Keratinocyte (primary cell): ENCODE data around the gene PDCD5. TPM values are rescaled to one million over a fixed set of nuclear protein-coding genes. Genes with fewer than 3 reads are reported as not detected.

Experiments
- DNase-seq: peaks from one replicate; pipeline ENCODE4 v3.0.0-alpha.2; 2011; ENCODE audit warnings: low read depth, missing footprints, low spot score
- FAIRE-seq: peaks from 2 replicates; lab custom pipeline; 2011; peaks lifted over from hg19 to GRCh38; lab: Jason Lieb, UNC
- H2AFZ ChIP-seq: 2 replicates; pipeline ENCODE4 v1.6.0; 2012; ENCODE audit warnings: low read length, control low read depth, inconsistent platforms; ENCODE audit not compliant: control insufficient read depth
- H3K27ac ChIP-seq: 2 replicates; pipeline ENCODE4 v1.5.1; 2011; ENCODE audit warnings: low read length; ENCODE audit not compliant: control insufficient read depth, insufficient read depth
- H3K27me3 ChIP-seq: 3 replicates; pipeline ENCODE4 v1.6.0; 2011; ENCODE audit warnings: low read length; ENCODE audit not compliant: control insufficient read depth, insufficient read depth; ENCODE audit errors: extremely low read depth
- H3K36me3 ChIP-seq, 2 experiments: 2 replicates in 1 of 2; 3 replicates in 1 of 2; pipeline ENCODE4 v1.5.1; 2011; ENCODE audit warnings: low read length in 2 of 2, mild to moderate bottlenecking in 1 of 2; ENCODE audit not compliant: control insufficient read depth in 2 of 2, insufficient read depth in 2 of 2; ENCODE audit errors: extremely low read depth in 1 of 2
- H3K4me1 ChIP-seq: 3 replicates; pipeline ENCODE4 v1.5.1; 2011; ENCODE audit warnings: low read length; ENCODE audit not compliant: control insufficient read depth, insufficient read depth; ENCODE audit errors: extremely low read depth
- H3K4me2 ChIP-seq: 3 replicates; pipeline ENCODE4 v1.6.0; 2011; ENCODE audit warnings: low read depth, low read length; ENCODE audit not compliant: control insufficient read depth, insufficient read depth; ENCODE audit errors: extremely low read depth
- H3K4me3 ChIP-seq, 3 experiments: fragments of 200-600 bp in 1 of 3; sonication (generic) in 1 of 3; 2 replicates in 2 of 3; 3 replicates in 1 of 3; pipeline ENCODE4 v1.5.1; 2011 to 2016; ENCODE audit warnings: low read length in 3 of 3, mild to moderate bottlenecking in 3 of 3, control low read depth in 2 of 3, inconsistent platforms in 1 of 3, low read depth in 1 of 3, mixed read lengths in 1 of 3, mixed run types in 1 of 3, moderate library complexity in 1 of 3; ENCODE audit not compliant: control insufficient read depth in 2 of 3, insufficient read depth in 2 of 3; ENCODE audit errors: extremely low read depth in 1 of 3
- H3K79me2 ChIP-seq: 2 replicates; pipeline ENCODE4 v1.6.0; 2012; ENCODE audit warnings: low read length; ENCODE audit not compliant: control insufficient read depth, insufficient read depth
- H3K9ac ChIP-seq: 3 replicates; pipeline ENCODE4 v1.6.0; 2011; ENCODE audit warnings: low read length; ENCODE audit not compliant: control insufficient read depth, insufficient read depth; ENCODE audit errors: extremely low read depth
- H3K9me1 ChIP-seq: 3 replicates; pipeline ENCODE4 v1.6.0; 2011; ENCODE audit warnings: low read length; ENCODE audit not compliant: control insufficient read depth, insufficient read depth; ENCODE audit errors: extremely low read depth
- H3K9me3 ChIP-seq: 2 replicates; pipeline ENCODE4 v1.5.1; 2012; ENCODE audit warnings: low read depth, low read length; ENCODE audit not compliant: control insufficient read depth
- H4K20me1 ChIP-seq: 3 replicates; pipeline ENCODE4 v1.6.0; 2011; ENCODE audit warnings: low read length; ENCODE audit not compliant: control insufficient read depth, insufficient read depth; ENCODE audit errors: extremely low read depth
- CTCF ChIP-seq, 3 experiments: IDR thresholded peaks in 1 of 3; conservative IDR thresholded peaks in 1 of 3; optimal IDR thresholded peaks in 1 of 3; 2 replicates in 2 of 3; 3 replicates in 1 of 3; pipeline versions ENCODE3 to v1.5.1; 2011; ENCODE audit warnings: low read length in 3 of 3, mild to moderate bottlenecking in 3 of 3, moderate library complexity in 2 of 3, control low read depth in 1 of 3, inconsistent platforms in 1 of 3; ENCODE audit not compliant: insufficient read depth in 2 of 3; ENCODE audit errors: extremely low read depth in 1 of 3
- EZH2 ChIP-seq: IDR thresholded peaks from one replicate; pipeline ENCODE4 v1.6.1; 2012; ENCODE audit warnings: inconsistent platforms, mild to moderate bottlenecking, low read length, moderate library complexity
- dilution Hi-C: fragments of 300-500 bp; cut with MboI; formaldehyde crosslinking; loops from one replicate; pipeline ENCODE4 v1.7.0; 2020; ENCODE audit warnings: low sequenced_read_pairs; ENCODE audit not compliant: extremely low pct_ligation_motif_present
- polyA plus RNA-seq, 5 experiments: library from polyadenylated mRNA; depleted of rRNA in 3 of 5; stranded (reverse) in 3 of 5; stranded (forward) in 1 of 5; unstranded in 1 of 5; fragments of >200 nt; gene quantifications; 1 replicate in 1 of 5; 2 replicates in 3 of 5; 3 replicates in 1 of 5; pipeline versions ENCODE4 v1.2.1 to v1.2.3, GENCODE V29; 2011 to 2012; ENCODE audit warnings: missing spikeins in 2 of 5, low read depth in 1 of 5, low replicate concordance in 1 of 5

The PDCD5 gene
- polyA plus RNA-seq, 1 donor (not counting 4 experiments of a cell fraction or from before 2014, with no cell fraction given), result 177 TPM

- DNase-seq (no peak), FAIRE-seq (no peak)
- Histone ChIP-seq H3K27me3 (no peaks in the 10 kb centered on the region), H3K4me2 (no peak overlapping the region), H3K27ac (no peak overlapping the region), H3K9me3 (no peaks in the 10 kb centered on the region), H3K36me3 (peaks cover 27 to 36% of the 10 kb centered on the region in 2 experiments), H3K9me1 (peaks cover 2% of the 10 kb centered on the region), H2AFZ (no peak overlapping the region), H3K79me2 (no peaks in the 10 kb centered on the region), H3K4me1 (no peaks in the 10 kb centered on the region), H3K4me3 (no peak overlapping the region), H3K9ac (no peak overlapping the region), H4K20me1 (peaks cover 2% of the 10 kb centered on the region)
- dilution Hi-C loops, result no loop called here
- no peak for TF ChIP-seq EZH2
Observed at GRCh38 chr19:32626969-32627368, 46.0 kb downstream of the PDCD5 start.

- no peaks in the 10 kb centered on the region for H3K4me1 ChIP-seq
- TF ChIP-seq EZH2 (no peak), CTCF (optimal IDR thresholded peaks at IDR 0.05 in 1 of 3, IDR thresholded peaks at IDR 0.05 in 1 of 3, conservative IDR thresholded peaks at IDR 0.05 in 1 of 3; ENCODE audit: extremely low read depth in 1 of 3, insufficient read depth in 2 of 3, low read length in 3 of 3) (no peak)
- no peak for FAIRE-seq
- peaks cover 2% of the 10 kb centered on the region for H3K9me1 ChIP-seq
- dilution Hi-C loops, result no loop called here
- DNase-seq, result no peak
- H3K27me3 ChIP-seq, result no peaks in the 10 kb centered on the region
- H3K9ac ChIP-seq, result no peak overlapping the region
- no peaks in the 10 kb centered on the region for H3K9me3 ChIP-seq
- H3K79me2 ChIP-seq, result no peaks in the 10 kb centered on the region
- no peak overlapping the region for H3K27ac ChIP-seq
- no peak overlapping the region for H3K4me2 ChIP-seq
- no peak overlapping the region for H2AFZ ChIP-seq
- peaks cover 21 to 36% of the 10 kb centered on the region in 2 experiments for H3K36me3 ChIP-seq
- H4K20me1 ChIP-seq, result peaks cover 2% of the 10 kb centered on the region
- no peak overlapping the region for H3K4me3 ChIP-seq
Observed at GRCh38 chr19:32627714-32628270, 46.8 kb downstream of the PDCD5 start.

- H3K9me1 ChIP-seq, result peaks cover 2% of the 10 kb centered on the region
- H3K27ac ChIP-seq, result no peak overlapping the region
- no peak for TF ChIP-seq CTCF (optimal IDR thresholded peaks at IDR 0.05 in 1 of 3, IDR thresholded peaks at IDR 0.05 in 1 of 3, conservative IDR thresholded peaks at IDR 0.05 in 1 of 3; ENCODE audit: extremely low read depth in 1 of 3, insufficient read depth in 2 of 3, low read length in 3 of 3)
- TF ChIP-seq EZH2, result no peak
- dilution Hi-C loops, result no loop called here
- no peaks in the 10 kb centered on the region for H3K27me3 ChIP-seq
- H4K20me1 ChIP-seq, result no peaks in the 10 kb centered on the region
- no peak for FAIRE-seq
- H3K9ac ChIP-seq, result no peak overlapping the region
- DNase-seq, result no peak
- H3K36me3 ChIP-seq, result peaks cover 18 to 42% of the 10 kb centered on the region in 2 experiments
- no peaks in the 10 kb centered on the region for H3K9me3 ChIP-seq
- H3K4me3 ChIP-seq, result no peak overlapping the region
- H2AFZ ChIP-seq, result no peak overlapping the region
- no peaks in the 10 kb centered on the region for H3K4me1 ChIP-seq
- no peak overlapping the region for H3K4me2 ChIP-seq
- no peaks in the 10 kb centered on the region for H3K79me2 ChIP-seq
Observed at GRCh38 chr19:32630338-32630737, 49.3 kb downstream of the PDCD5 start.
